H1 (cell line): ENCODE data around the gene SLC41A1. TPM values are rescaled to one million over a fixed set of nuclear protein-coding genes. Genes with fewer than 3 reads are reported as not detected.

Experiments used
- BCL11A ChIP-seq, 2 experiments: IDR thresholded peaks; one replicate each; pipeline ENCODE4 v1.6.1; 2011; ENCODE audit warnings: low read depth in 2 of 2, low read length in 2 of 2, mild to moderate bottlenecking in 2 of 2
- CTBP2 ChIP-seq: IDR thresholded peaks from 2 replicates; pipeline ENCODE4 v1.7.0; 2011; ENCODE audit warnings: borderline replicate concordance, mild to moderate bottlenecking, moderate library complexity, mixed read lengths, low read length; ENCODE audit not compliant: insufficient read depth, insufficient read length
- KDM5A ChIP-seq: fragments of 200-600 bp; IDR thresholded peaks from 2 replicates; pipeline ENCODE4 v1.7.1; 2012; ENCODE audit warnings: mild to moderate bottlenecking, low read length, inconsistent platforms, mixed read lengths
- RNF2 ChIP-seq: fragments of 200-900, 300-1000 bp; sonication (generic); IDR thresholded peaks from 2 replicates; pipeline ENCODE4 v1.7.1; 2016; ENCODE audit warnings: borderline replicate concordance, low read depth, mild to moderate bottlenecking, antibody characterized with exemption, low read length; ENCODE audit not compliant: poor library complexity, severe bottlenecking; ENCODE audit errors: missing control alignments
- polyA plus RNA-seq, 7 experiments: library from polyadenylated mRNA; depleted of rRNA in 3 of 7; stranded (reverse) in 5 of 7; unstranded in 2 of 7; fragments of >200 nt in 5 of 7; fragments of 200-250 nt in 2 of 7; gene quantifications; 1 replicate in 5 of 7; 2 replicates in 1 of 7; 4 replicates in 1 of 7; pipeline versions ENCODE4 v1.2.1 to v1.2.3, GENCODE V29; 2011 to 2013; ENCODE audit warnings: missing spikeins in 2 of 7, mixed read lengths in 2 of 7
- total RNA-seq: library from RNA; stranded (reverse); fragmentation: NEBNext Ultra II Directional; extraction: Animal tissue kit (Norgen Biotek cat#: 25700); gene quantifications from 2 replicates; pipeline ENCODE4 v1.2.1, GENCODE V29; 2021

Gene SLC41A1
- total and polyA plus RNA-seq, 2 of the 8 experiments (the other 6 are each of a cell fraction or from before 2014, with no cell fraction given): 41.2 to 42.3 TPM

- TF ChIP-seq KDM5A: no peak
- TF ChIP-seq RNF2: no peak
- TF ChIP-seq BCL11A (IDR thresholded peaks at IDR 0.05; ENCODE audit: low read depth in 2 of 2, low read length in 2 of 2): no peak
- TF ChIP-seq CTBP2: no peak
Observed at GRCh38 chr1:205843036-205843859, 30.2 kb upstream of the SLC41A1 start (continued).
